ENCODE measurements around the gene PLA2G2D.
"Not testable (repeated sequence)": the region's sequence is repeated elsewhere in the genome, so short reads cannot be mapped to it uniquely, and the experiment has no call there.

PLA2G2D gene

GRCh38 chr1:20142001-20142710 lies 22.8 kb upstream of the PLA2G2D start:
- DNase-seq = no peak

GRCh38 chr1:20141466-20141865 lies 22.1 kb upstream of the PLA2G2D start:
- no peak for DNase-seq

GRCh38 chr1:20141001-20141400 lies 21.7 kb upstream of the PLA2G2D start:
- DNase-seq = no peak

GRCh38 chr1:20139776-20140612 lies 20.7 kb upstream of the PLA2G2D start:
- no peak for DNase-seq

- DNase-seq = no peak
Observed at GRCh38 chr1:20138961-20139550, 19.7 kb upstream of the PLA2G2D start, which contains the start of gene PLA2G2F. PLA2G2F (plus strand) TSS chr1:20139323; CDS start chr1:20139428, 105 bp downstream.

- DNase-seq = no peak
Observed at GRCh38 chr1:20138346-20138745, 19.0 kb upstream of the PLA2G2D start.

GRCh38 chr1:20137604-20138003 lies 18.3 kb upstream of the PLA2G2D start:
- DNase-seq = no peak

GRCh38 chr1:20137055-20137454 lies 17.7 kb upstream of the PLA2G2D start:
- DNase-seq = no peak

- DNase-seq = no peak
Observed at GRCh38 chr1:20136249-20136648, 16.9 kb upstream of the PLA2G2D start.

- no peak for DNase-seq
Observed at GRCh38 chr1:20134995-20135394, 15.7 kb upstream of the PLA2G2D start.

GRCh38 chr1:20130518-20130917 lies 11.2 kb upstream of the PLA2G2D start:
- DNase-seq = not testable (repeated sequence)

- DNase-seq = no peak
Observed at GRCh38 chr1:20126806-20127440, 7.6 kb upstream of the PLA2G2D start.

- DNase-seq = no peak
Observed at GRCh38 chr1:20126041-20126805, 6.9 kb upstream of the PLA2G2D start.

- DNase-seq = no peak
Observed at GRCh38 chr1:20125100-20125499, 5.8 kb upstream of the PLA2G2D start.

- DNase-seq = no peak
Observed at GRCh38 chr1:20124456-20125057, 5.2 kb upstream of the PLA2G2D start.

- DNase-seq = no peak
Observed at GRCh38 chr1:20123722-20124455, 4.6 kb upstream of the PLA2G2D start.

GRCh38 chr1:20120796-20121195 lies 1.5 kb upstream of the PLA2G2D start:
- DNase-seq = no peak

- no peak for DNase-seq
Observed at GRCh38 chr1:20117236-20117635, 2.1 kb downstream of the PLA2G2D start.

GRCh38 chr1:20115916-20116315 lies 3.4 kb downstream of the PLA2G2D start:
- DNase-seq = no peak

GRCh38 chr1:20115479-20115878 lies 3.9 kb downstream of the PLA2G2D start:
- no peak for DNase-seq

- no peak for DNase-seq
Observed at GRCh38 chr1:20114021-20114648, 5.2 kb downstream of the PLA2G2D start.
